ENCODE data around the gene ZMYND10.

ZMYND10 gene

GRCh38 chr3:50297384-50297775 lies 48.2 kb downstream of the ZMYND10 start:
- no peak for TF ChIP-seq CTCF (IDR thresholded peaks at IDR 0.05; ENCODE audit: extremely low read depth, missing control alignments)
- no peak for DNase-seq (ENCODE audit: low spot score)

DNA sequence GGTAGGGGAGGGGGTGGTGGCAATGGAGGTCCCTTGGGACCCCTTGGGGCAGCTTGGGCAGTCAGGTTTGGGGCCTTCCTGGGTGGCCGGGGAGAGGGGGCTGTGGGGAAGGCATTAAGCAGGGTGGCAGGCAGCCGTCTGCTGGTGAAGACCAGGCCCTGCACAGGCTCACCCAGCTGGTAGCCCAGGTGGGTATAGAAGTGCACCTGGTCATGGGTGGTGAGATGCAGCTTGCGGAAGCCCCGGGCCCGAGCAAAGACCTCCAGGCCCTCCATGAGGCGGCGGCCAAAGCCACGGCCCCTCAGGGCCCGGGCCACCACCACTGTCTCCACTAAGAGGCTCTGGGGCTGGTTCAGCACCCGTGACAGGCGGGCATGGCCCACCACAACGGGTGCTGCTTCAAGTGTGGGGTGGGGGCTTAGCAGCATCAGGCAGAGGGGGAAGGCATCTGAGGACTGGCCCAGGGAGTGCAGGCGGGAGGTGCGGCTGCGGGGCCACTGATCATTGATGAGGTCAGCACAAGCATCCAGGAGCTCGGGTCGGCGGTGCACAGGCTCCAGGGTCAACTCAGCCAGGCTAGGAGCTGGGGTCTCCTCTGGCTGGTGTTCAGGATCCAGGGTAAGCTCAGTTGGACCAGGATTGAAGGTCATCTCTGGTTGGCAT lies 48.7 kb downstream of the ZMYND10 start:
- no peak for DNase-seq (ENCODE audit: low spot score)
- TF ChIP-seq CTCF (IDR thresholded peaks at IDR 0.05; ENCODE audit: extremely low read depth, missing control alignments): no peak

DNA sequence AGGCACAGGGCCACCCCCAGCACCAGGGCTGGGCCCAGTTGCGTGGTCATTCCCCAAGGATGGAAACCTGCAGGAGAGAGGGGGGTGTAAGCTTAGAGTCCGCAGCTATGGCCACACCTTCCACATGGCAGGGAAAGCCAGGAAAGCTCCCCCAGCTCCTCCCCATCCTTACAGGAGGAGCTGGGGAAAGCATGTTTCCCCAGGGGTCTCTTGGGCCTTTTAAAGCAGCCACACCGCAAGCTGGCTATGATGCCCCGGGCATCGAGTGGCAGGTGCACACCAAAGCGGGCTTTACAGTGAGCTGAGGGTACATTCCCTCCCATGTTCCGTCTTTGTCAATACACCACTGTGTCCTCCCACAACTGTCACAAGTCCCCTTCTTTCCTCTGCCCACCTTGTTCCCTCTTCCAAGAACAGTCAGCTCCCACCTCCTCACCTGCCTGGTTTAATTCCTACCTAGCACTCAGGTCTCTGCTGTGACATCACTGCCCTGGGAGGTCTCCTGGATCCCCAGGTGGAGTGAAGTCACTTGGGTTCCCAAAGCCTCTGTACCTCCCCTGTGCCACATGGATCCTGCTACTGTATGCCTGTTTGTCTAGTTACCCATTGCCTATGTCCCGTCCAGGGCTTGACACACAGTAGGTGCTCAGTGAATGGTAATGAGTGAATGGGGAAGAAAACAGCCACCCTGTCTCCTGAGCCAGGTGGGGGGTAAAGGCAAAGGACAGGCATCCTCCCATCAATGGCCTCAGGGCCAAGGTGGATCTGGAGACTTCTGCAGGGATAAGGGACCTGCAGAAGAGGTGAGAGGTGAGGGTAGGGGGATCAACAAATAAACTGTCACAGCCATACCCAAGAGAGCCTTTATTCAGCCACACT lies 49.7 kb downstream of the ZMYND10 start:
- DNase-seq (ENCODE audit: low spot score): no peak
- TF ChIP-seq CTCF (IDR thresholded peaks at IDR 0.05; ENCODE audit: extremely low read depth, missing control alignments): no peak

- no peak for TF ChIP-seq CTCF (IDR thresholded peaks at IDR 0.05; ENCODE audit: extremely low read depth, missing control alignments)
- DNase-seq (ENCODE audit: low spot score): no peak
Measured at GRCh38 chr3:50294492-50295403, 50.8 kb downstream of the ZMYND10 start.

- no peak for TF ChIP-seq CTCF (IDR thresholded peaks at IDR 0.05; ENCODE audit: extremely low read depth, missing control alignments)
- no peak for DNase-seq (ENCODE audit: low spot score)
Measured at GRCh38 chr3:50294089-50294488, 51.4 kb downstream of the ZMYND10 start.

DNA sequence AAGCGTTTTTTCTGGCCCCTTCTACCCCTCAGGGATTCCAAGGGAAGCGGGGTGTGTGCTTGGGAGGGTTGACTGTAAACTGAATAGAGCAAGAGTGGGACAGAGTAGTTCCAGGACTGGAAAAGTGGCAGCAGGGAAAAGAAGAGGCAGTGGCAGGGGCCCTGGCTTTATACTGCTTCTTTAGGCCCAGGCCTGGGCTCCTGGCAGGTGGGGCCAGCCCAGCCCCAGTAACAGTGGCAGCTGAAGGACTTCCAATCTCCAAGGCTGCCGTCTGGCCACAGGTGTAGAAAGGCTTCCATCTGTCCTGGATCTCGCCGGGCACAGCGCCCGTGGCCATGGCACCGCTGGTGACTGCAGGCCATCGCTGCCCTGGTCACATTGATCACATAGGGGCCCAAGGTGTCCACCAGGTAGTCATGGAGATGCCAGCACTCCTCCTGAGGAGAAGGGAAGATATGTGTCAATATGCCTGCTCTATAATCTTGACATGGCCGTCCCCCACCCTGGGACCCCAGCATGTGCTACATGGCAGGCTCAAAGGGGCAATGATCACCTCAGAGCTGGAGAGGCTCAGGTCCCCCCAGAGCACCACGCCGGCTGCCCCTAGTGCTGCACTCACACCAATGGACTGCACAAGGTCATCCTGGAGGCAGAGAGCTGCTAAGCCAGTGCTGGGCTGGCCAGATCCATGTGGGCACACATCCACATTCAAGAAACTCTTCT lies 52.3 kb downstream of the ZMYND10 start:
- DNase-seq (ENCODE audit: low spot score): no peak
- TF ChIP-seq CTCF (IDR thresholded peaks at IDR 0.05; ENCODE audit: extremely low read depth, missing control alignments): no peak

Data from GM20000 (cell line).